ENCODE data around the gene SYTL3.

DNA sequence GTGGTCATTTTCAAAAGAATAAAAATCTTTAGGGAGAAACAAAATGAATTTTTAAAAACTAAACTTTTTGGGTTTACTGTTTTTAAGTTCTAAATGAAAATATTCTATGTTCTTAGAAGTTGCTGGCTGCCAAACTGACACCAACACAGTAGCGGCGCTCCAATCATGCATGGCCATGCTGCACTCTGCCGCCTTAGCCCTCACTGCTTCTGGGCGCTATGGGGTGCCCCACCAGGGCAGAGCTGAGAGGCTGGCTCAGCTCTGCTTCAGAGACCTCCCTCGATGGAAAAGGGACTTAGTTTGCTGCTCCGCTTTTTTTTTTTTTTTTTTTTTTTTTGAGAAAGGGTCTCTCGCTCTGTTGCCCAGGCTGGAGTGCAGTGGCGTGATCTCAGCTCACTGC is 148.5 kb downstream of the SYTL3 start:
- no peak for TF ChIP-seq POLR2A (IDR thresholded peaks at IDR 0.05)
- TF ChIP-seq, protein P1, sequence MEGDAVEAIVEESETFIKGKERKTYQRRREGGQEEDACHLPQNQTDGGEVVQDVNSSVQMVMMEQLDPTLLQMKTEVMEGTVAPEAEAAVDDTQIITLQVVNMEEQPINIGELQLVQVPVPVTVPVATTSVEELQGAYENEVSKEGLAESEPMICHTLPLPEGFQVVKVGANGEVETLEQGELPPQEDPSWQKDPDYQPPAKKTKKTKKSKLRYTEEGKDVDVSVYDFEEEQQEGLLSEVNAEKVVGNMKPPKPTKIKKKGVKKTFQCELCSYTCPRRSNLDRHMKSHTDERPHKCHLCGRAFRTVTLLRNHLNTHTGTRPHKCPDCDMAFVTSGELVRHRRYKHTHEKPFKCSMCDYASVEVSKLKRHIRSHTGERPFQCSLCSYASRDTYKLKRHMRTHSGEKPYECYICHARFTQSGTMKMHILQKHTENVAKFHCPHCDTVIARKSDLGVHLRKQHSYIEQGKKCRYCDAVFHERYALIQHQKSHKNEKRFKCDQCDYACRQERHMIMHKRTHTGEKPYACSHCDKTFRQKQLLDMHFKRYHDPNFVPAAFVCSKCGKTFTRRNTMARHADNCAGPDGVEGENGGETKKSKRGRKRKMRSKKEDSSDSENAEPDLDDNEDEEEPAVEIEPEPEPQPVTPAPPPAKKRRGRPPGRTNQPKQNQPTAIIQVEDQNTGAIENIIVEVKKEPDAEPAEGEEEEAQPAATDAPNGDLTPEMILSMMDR (IDR thresholded peaks at IDR 0.05) = no peak
- no peak for TF ChIP-seq POLR2AphosphoS5 (IDR thresholded peaks at IDR 0.05)
- no peak for TF ChIP-seq EP300 (IDR thresholded peaks at IDR 0.05)

Measured in upper lobe of left lung (tissue), 4 donors.